GM21423 (cell line): Measurements from ENCODE around the gene TJP1.
"Not testable (repeated sequence)": the region's sequence is repeated elsewhere in the genome, so short reads cannot be mapped to it uniquely, and the experiment has no call there.

Experiments
- ATAC-seq: cut with Tn5 transposase; IDR thresholded peaks from one replicate; pipeline ENCODE4 v1.9.1; 2021; ENCODE audit warnings: mild to moderate bottlenecking, moderate library complexity; ENCODE audit not compliant: unreplicated experiment

Gene TJP1

DNA sequence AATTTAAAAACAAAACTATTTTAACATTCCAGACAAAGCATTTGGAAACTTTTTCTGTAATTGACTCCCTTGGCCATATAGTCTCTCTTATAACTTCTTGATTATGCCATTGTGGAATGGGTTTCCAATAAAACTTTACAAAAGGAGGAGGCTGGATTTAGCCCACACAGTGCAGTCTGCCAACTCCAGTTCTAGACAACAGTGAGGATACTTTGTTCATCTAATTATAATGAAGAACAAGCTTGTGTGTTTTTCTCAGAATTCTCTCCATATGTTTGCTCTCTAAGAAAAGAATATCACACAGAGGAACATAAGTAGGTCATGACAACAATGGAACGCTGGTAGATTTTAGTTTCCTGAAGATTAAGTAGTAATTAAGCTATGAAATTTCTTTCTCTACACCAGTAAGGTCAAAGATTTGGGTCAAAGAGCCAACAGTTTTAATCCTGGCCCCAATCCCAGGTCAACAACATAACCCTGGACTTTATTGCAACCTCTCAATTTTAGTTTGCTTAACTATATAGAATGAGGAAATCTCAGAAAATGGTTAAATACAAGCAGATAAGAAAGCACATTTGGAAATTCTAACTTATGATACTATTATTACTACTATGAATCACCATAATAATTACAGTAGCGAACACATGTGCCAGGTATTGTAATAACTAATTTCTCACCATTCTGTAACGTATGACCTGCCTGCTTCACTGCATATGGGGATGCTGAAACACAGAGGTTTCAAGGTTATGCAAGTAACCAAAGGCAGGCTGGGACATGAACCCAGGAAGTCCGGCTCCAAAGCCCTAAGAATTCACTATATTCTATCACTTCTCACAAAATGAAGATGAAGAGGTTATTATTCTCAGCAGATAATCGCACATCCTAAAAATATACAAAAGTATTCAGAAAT lies 65.7 kb downstream of the TJP1 start:
- no peak for ATAC-seq

DNA sequence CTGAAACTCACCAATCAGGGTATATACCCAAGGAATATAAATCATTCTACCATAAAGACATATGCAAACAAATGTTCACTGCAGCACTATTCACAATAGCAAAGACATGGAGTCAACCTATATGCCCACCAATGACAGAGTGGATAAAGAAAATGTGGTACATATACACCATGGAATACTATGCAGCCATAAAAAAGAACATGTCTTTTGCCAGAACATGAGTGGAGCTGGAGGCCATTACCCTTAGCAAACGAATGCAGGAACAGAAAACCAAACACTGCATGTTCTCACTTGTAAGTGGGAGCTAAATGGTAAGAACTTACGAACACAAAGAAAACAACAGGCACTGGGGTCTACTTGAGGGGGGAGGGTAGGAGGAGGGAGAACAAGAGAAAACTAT lies 68.3 kb downstream of the TJP1 start:
- not testable (repeated sequence) for ATAC-seq

DNA sequence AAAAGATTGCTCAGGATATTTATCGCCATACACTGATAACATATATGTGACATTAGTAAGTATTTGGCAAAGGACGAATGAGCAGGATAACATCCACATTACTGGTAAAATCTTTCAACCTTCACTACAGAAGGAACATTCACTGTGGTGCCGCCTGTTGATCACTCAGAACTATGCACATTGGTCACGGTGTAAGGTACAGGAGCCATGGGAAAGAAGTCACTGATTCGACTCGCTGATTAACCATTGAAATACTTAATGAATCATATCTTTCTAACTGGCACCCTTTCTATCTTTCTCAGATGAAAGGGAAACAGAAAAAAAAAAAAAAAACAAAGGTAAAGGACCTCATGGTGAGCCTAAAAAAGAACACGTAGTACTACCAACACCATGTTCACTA lies 68.8 kb downstream of the TJP1 start:
- ATAC-seq, result no peak

DNA sequence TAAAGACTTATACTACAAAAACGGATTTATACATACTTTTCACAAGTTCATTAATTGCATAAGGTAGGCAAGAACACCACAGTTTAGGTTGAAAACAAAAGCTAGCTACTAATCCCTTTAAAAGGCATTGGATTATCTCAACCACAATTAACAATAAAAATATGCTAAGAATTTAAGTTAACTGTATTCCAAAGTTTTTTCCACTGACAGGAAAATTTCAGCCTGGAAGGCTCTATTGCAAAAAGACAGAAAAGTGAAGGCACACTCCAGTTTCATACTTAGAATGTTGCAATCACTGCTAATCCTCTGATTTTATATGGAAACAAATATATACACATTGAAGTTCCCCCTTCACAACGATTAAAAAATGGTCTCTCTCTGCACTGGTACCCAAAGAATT lies 71.5 kb downstream of the TJP1 start:
- ATAC-seq, result no peak

DNA sequence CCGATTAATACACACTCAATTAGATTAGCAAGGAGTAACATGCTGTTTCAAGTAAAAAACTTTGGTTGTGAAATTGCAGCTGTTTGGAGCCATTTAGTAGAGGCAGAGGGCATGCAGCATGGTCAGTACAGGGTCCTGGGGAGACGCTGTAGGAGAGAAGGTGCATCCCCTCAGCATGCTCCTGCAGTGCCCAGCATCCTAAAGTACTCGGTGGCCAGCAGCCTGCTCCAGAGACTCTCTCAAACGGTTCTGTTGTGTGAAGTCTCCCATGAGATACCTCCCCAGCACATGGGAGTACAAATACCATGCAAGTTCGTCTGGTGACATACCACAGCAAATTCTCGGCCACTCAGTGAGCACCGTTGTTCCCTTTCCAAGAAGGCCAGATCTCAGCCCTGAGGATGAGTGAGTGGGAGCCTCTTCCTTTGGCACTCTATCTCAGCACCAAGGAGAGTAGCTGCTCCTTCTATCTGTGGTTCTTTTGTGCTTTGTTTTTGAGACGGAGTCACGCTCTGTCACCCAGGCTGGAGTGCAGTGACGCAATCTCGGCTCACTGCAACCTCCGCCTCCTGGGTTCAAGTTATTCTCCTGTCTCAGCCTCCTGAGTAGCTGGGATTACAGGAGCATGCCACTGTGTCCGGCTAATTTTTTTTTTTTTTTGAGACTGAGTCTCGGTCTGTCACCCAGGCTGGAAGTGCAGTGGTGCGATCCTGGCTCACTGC lies 72.7 kb downstream of the TJP1 start:
- ATAC-seq, result no peak

DNA sequence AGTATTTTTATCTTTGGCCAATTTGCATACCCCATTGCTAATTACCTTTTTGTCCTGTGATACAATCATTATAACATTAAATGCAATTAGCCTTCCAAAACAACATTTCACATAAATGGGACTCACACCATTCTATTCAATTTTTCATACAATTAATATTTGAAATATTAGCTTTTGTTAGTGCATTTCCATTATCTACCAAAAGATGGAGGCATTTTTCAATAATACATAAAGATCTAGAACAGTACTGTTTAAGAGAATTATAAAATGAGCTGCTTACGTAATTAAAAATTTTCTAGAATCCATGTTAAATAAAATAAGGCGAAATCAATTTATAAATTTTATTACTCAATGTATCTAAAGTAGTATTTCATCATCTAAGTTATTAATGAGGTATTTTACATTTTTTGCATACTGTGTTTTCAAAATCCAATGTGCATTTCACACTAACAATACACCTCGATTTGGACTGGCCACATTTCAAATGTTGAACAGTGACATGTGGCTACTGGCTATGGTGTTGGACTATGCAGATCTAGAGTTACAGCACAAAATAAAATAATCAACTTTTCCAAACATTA lies 74.3 kb downstream of the TJP1 start:
- no peak for ATAC-seq

DNA sequence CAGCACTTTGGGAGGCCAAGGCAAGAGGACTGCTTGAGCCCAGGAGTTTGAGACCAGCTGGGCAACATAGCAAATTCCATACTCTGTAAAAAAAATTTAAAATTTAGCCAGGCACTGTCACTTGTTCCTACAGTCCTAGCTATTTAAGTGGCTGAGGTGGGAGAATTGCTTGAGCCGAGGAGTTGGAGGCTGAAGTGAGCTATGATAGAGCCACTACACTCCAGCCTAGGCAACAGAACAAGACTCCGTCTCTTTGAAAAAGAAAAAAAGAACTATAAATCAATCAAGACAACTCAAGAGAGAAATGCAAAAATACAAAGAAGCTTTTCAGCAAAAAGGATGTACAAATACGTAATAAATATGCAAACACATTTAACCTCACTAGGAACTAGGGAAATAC lies 78.8 kb downstream of the TJP1 start:
- ATAC-seq, result no peak

DNA sequence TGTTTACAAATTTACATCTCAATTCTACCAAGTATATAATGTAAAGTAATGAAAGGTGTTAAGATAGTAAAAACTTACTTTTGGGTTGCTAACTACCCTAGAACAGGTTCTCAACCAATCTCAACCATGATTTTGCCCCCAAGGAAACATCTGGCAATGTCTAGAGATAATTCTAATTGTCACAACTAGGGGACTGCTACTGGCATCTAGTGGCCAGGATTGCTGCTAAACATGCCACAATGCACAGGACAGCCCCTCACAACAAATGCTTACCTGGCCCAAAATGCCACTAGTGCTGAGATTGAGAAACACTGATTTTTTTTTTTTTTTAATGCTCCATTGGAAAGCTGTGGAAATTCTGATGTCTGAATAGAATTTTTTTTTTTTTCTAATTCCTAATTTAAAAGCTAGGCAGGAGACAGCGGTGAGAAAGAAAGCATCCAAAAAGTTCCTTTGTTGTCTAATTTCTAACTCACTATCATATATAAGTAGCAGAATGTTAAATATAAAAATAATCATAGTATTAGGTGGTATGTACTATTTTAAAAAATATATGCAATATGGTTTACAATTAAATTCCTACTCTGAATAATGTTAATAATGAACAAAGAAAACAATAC lies 81.5 kb downstream of the TJP1 start:
- no peak for ATAC-seq

DNA sequence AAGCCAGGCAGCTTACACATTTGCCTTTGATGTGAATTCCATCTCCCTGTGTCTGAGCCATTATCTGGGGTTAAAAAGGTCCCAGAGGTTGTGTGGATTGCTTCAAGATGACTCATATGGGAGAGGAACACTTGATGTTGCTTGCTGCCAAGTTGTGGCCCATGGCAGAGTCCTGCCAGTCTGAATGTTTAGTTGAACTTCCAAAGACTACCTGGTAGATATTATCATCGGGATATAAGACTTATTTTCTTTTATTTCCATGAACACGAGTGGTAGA lies 85.6 kb downstream of the TJP1 start:
- no peak for ATAC-seq

DNA sequence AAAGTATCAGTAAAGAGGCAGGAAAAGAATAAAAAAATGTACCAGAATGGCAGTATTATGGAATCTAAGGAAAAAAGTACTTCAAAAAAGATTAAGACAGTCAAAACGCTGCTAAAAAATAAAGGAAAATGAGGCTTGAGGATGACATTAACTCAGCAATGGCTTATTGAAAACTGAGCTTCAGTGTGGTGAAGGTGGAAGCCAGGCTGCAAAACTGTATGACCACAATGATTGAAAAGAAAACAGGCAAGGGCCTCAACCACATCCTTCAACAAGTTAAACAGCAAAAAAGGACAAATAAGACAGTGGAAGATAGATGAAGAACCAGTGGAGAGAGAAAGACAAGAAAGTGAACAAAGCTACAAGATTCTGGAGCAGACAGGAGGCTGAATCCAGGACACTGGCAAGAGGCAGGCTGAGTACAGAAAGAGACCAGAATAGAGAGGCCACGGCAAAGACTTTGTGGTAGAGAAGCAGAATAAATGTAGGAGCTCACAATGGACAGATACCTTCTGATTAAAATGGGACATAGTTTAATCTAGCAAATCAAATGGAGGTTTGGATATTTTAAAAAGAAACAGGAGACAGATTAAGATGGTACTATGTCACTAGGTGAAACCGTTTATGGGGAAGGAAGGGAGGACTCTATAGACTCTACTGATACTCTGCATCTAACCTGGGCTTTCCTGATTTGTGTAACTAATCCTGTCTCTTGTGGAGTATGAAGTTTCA lies 86.1 kb downstream of the TJP1 start:
- peak; percentile 56 for ATAC-seq

DNA sequence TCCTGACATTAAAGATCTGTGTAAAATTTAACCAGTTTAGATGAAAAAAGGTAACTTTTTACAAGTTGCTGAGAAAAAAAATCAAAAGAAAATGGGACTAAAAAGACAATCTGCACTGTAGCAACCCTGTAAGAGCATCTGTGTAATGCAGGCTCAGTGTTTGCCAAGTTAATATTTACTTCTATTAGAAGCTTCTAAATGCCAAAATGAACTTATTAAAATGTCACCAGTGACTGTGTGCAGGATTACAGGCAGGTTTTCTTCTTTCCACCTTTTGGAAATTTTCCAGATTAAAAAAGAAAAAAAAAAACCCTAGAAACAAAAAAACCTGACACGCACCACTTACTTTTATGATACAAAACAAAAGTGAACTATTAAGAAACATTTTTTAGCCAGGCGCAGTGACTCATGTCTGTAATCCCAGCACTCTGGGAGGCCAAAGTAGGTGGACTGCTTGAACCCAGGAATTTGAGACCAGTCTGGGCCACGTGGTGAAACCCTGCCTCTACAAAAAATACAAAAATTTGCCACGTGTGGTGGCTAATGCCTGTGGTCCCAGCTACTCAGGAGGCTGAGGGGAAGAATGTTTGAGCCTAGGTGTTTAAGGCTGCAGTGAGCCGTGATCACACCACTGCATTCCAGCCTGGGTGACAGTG lies 87.2 kb downstream of the TJP1 start:
- ATAC-seq, result no peak

DNA sequence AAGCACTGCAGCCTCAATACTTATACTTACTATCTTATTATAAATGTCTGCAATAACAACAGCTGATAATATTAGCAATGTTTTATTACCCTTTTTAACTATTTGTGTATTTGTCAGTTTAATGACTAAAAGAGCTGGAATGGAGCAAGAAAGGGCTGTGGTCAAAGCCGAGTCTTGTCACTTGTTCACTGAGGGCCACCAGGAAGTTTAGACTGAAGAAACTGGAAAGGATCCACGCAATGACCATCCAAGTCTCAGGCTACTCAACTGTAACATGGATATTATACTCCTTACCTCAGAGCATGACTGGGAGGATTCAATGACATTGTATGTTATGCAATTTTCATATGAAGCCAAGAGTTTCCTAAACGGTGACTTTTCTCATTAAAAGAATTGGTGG lies 90.4 kb downstream of the TJP1 start:
- no peak for ATAC-seq

DNA sequence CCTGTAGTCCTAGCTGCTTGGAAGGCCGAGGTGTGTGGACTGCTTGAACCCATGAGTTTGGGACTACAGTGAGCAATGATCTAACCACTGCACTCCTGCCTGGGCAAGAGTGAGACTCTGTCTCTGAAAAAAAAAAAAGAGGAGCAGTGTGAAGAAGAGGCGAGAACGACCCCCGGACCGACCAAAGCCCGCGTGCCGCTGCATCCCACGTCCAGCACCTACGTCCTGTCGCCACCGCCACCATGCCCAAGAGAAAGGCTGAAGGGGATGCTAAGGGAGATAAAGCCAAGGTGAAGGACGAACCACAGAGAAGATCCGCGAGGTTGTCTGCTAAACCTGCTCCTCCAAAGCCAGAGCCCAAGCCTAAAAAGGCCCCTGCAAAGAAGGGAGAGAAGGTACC lies 91.8 kb downstream of the TJP1 start:
- ATAC-seq, result not testable (repeated sequence)

DNA sequence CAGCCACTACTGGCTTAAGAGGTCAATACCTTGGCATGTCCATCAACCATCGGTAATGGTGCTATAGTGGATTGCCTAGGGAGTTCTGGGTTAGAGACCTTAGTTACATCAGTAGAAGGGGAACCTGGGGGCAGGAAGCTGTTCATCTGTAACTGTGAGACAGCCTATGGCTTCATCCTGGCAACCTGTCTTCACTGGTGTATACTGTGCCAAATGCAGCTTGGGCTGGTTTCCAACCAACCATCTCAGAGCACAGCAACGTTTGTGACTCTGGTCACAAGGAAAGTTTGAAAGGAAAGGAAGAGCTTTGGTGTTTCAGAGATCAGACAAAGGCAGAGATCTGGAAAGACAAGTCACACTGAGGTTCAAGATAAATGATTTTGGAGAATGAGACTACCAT lies 93.8 kb downstream of the TJP1 start:
- no peak for ATAC-seq

DNA sequence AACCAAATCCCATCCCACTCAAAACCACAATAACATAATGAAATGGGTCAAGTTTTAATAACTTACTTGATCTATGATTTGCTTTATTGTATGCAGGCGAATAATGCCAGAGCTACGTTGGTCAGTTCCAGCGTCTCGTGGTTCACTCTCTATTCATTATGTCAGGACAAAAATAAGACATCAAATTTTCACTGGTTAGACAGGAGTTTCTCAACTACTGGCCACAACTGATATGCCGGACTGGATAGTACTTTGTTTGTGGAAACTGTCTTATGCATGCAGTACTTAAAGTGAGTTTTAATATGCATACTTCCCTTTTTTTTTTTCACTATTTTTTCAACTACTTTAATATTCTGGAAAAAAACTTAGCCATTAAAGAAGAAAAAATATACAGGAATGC lies 94.4 kb downstream of the TJP1 start:
- ATAC-seq, result no peak

DNA sequence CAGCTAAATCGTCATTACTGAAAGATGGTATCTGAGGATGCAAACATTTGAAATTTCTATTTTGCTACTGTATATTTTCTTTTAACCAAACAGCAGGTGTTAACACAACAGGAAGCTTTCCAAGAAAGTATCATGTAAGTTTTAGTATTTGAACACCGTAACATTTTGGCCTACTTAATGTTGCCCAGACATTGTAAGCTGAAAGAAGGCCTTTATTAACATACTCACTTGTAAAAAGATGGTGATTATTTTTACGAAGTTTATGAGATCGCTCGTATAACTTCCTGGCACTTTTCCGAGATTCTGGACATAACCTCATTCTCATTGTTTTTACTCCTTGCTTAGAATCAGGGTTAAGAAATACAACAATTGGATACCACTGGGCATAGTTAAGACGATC lies 95.7 kb downstream of the TJP1 start:
- ATAC-seq, result no peak

DNA sequence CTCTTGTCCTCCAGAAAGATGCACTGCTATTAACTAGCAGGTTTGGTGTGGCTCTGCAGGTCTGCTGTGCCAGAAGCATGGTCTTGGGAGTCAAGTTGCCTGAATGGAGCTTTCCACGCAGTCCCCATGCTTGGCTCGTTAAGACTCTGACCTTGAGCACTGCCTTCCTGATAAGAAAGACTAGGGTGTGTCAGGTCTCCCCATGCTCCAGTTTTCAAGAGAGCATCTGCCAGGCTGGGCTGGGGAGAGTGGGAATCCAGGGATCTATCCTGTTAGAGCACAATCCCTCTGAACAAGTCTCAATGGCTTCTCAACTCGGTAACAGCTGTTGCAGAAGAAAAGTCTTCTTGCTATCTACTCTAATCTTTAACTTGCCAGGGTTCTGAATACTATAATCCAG lies 98.2 kb downstream of the TJP1 start:
- no peak for ATAC-seq

DNA sequence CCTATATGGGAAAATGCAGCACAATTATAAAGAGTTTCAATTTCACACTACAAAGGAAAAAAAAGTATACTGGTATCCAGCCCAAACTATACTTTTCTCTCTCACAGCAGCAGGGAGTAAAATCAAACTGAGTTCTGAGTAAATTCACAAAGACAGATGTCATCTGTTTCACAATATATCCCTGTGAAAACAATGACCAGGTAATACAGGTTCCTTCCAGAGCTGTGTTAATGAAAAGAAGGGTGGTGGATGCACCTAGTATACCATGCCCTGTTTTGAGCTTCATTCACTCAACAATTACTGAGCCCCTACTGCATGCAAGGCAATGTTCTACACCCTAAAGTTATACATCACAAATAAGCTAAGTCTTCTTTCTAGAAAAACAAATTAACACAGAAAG lies 108.5 kb downstream of the TJP1 start:
- ATAC-seq, result no peak

DNA sequence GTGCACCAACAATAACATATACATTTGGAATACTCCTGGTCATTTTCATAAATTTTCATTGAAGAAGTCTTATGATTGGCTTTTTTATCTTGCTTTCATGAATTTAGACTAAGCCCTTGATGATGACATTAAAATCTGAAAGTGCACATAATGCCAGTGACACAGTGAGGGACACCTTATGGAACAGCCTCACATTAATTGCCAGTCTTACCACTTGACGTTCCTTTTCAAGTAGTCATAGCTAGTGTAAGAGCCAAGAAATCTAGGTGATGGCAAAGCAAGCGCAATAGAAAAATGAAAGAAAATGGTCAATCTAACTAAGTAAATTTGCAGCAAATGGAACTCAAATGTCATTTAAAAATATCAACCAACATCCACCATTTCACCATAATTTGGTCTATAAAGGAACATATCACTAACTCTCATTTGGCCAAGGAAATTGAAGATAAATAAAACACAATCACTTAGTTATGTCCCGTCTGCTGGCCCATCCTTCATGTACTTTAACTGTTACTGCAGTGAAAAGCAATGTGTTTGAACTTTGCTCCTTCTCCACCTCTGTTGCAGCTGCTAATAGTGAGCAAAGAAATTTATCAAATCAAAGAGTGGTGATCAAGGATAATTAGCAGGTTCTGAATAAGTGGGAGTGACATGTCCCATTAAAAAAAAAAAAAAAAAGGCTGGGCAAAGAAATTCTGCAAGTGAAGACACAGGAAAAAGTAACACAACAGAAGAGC lies 110.0 kb downstream of the TJP1 start:
- no peak for ATAC-seq

DNA sequence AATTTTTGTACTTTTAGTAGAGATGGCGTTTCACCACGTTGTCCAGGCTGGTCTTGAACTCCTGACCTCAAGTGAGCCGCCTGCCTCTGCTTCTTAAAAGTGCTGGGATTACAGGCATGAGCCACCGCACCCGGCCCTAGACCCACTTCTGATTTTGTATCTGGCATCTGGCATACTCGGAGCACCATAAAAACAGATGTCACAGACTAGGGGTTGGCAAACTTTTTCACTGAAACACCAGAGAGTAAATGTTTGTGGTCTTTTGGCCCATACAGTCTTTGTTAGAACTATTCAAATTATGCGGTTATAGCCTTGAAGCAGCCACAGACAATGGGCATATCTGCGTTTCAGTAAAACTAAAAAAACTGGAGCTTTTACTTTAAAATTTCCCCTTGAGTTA lies 110.7 kb downstream of the TJP1 start:
- no peak for ATAC-seq
